MM.1S (cell line): ENCODE results near the gene SLX4IP.

Source experiments
- EZH2phosphoT487 ChIP-seq: fragments of 300-600 bp; sonication (generic); IDR thresholded peaks from 2 replicates; pipeline ENCODE4 v1.6.1; 2018; ENCODE audit warnings: antibody characterized with exemption, low read length
- TF ChIP-seq, protein P1 (sequence below): fragments of 300-600 bp; sonication (generic); IDR thresholded peaks from 2 replicates; pipeline ENCODE4 v1.5.1; 2016; ENCODE audit warnings: antibody characterized with exemption, low read length, mixed read lengths

DNA sequence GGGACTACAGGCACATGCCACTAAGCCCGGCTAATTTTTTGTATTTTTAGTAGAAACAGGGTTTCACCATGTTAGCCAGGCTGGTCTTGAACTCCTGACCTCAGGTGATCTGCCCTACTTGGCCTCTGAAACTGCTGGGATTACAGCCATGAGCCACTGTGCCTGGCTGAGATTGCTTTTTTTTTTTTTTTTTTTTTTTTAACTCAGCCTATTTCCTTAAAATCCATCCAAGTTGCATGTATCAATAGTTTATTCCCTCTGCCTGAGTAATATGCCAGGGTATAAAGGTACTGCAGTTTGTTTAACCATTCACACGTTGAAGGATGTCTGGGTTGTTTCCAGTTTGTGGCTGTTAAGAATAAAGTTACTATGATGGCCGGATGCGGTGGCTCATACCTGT lies 10.7 kb downstream of the SLX4IP start:
- TF ChIP-seq, protein P1, sequence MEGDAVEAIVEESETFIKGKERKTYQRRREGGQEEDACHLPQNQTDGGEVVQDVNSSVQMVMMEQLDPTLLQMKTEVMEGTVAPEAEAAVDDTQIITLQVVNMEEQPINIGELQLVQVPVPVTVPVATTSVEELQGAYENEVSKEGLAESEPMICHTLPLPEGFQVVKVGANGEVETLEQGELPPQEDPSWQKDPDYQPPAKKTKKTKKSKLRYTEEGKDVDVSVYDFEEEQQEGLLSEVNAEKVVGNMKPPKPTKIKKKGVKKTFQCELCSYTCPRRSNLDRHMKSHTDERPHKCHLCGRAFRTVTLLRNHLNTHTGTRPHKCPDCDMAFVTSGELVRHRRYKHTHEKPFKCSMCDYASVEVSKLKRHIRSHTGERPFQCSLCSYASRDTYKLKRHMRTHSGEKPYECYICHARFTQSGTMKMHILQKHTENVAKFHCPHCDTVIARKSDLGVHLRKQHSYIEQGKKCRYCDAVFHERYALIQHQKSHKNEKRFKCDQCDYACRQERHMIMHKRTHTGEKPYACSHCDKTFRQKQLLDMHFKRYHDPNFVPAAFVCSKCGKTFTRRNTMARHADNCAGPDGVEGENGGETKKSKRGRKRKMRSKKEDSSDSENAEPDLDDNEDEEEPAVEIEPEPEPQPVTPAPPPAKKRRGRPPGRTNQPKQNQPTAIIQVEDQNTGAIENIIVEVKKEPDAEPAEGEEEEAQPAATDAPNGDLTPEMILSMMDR, result no peak
- no peak for TF ChIP-seq EZH2phosphoT487
